ENCODE results near the gene UBE2L3.

The UBE2L3 gene

GRCh38 chr22:21628386-21629254, 61.1 kb downstream of the UBE2L3 start:
- no peak for TF ChIP-seq ZFX (IDR thresholded peaks at IDR 0.05; ENCODE audit: borderline replicate concordance)
- TF ChIP-seq, protein P1, sequence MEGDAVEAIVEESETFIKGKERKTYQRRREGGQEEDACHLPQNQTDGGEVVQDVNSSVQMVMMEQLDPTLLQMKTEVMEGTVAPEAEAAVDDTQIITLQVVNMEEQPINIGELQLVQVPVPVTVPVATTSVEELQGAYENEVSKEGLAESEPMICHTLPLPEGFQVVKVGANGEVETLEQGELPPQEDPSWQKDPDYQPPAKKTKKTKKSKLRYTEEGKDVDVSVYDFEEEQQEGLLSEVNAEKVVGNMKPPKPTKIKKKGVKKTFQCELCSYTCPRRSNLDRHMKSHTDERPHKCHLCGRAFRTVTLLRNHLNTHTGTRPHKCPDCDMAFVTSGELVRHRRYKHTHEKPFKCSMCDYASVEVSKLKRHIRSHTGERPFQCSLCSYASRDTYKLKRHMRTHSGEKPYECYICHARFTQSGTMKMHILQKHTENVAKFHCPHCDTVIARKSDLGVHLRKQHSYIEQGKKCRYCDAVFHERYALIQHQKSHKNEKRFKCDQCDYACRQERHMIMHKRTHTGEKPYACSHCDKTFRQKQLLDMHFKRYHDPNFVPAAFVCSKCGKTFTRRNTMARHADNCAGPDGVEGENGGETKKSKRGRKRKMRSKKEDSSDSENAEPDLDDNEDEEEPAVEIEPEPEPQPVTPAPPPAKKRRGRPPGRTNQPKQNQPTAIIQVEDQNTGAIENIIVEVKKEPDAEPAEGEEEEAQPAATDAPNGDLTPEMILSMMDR (IDR thresholded peaks at IDR 0.05) = no peak
- H3K27ac ChIP-seq = peak overlapping the region; percentile 89

- peak within 1 kb of the TSS; percentile 89 for H3K27ac ChIP-seq
- TF ChIP-seq, protein P1 (IDR thresholded peaks at IDR 0.05) = peak; percentile 62
- no peak for TF ChIP-seq ZFX (IDR thresholded peaks at IDR 0.05; ENCODE audit: borderline replicate concordance)
These were observed 62.0 kb downstream of the UBE2L3 start, which contains the start of gene YDJC for GRCh38 chr22:21629255-21630149. TSS of gene YDJC (minus strand) at chr22:21630022. CDS start at chr22:21630014, 8 bp downstream.

- H3K27ac ChIP-seq = no peak overlapping the region
These were observed 63.5 kb downstream of the UBE2L3 start for GRCh38 chr22:21631025-21631424.

DNA sequence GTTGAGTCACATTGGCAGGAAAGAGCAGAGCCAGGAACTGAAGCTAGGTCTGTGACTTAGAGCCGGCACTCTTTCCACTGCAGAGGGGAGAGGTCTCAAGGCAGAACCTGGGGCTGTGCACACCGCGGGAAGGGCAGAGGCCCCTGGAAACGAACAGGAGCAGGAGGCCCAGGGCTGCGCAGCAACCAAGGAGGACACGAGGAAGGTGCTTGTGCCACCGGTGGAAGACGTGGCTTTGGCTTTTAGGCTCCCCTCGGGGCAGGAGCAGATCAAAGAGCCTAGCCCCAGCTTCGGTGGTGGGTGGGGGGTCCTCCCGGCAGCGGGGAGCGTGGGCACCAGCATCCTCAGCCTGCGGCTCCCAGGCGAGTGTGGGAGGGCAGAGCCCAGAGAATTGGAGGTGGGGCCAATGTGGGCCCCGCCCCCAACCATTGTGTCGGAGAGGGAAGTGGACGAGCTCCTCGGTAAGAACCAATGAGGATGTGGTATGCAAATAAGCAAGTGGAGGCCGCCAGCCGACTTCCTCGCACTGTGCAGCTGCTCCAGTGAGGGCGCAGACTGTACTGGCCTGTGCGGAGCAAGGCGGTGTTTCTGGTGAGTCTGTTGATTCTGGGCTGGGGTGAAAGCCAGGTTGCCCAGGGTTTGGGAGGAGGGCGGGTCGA, 64.9 kb downstream of the UBE2L3 start, which contains the start of gene CCDC116:
Gene CCDC116, plus strand, starts transcription at position 524 of the 659 bp plus-strand sequence. CDS start 422 bp downstream, outside the sequence.
- H3K27ac ChIP-seq = no peak within 1 kb of the TSS
- TF ChIP-seq ZFX (IDR thresholded peaks at IDR 0.05; ENCODE audit: borderline replicate concordance) = no peak
- TF ChIP-seq, protein P1 (IDR thresholded peaks at IDR 0.05) = 0 out of 2 replicates have a peak, but pooled peaks have one; percentile 7

More at GRCh38 chr22:21631025-21631424, 63.5 kb downstream of the UBE2L3 start:
- TF ChIP-seq ZFX (IDR thresholded peaks at IDR 0.05; ENCODE audit: borderline replicate concordance) = no peak
- TF ChIP-seq, protein P1 (IDR thresholded peaks at IDR 0.05) = no peak

DNA sequence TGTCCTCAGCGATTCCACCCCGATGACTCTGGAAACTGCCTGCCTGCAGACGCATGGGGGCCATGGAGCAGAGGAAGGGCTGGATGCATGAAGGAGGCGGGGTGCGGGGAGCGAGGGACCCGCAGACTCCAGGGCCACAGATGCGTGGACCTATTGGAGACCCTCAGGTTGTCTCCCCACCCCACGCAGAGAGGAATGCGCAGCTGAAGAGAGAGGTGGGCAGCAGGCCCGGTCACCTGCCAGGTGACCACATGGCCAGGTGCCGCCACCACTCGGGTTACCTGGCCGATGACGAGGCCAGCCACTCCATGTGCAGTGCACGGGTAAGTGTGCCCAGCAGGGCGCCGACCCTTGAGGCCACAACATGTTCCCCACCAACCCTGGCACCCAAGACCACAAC, 65.4 kb downstream of the UBE2L3 start:
- H3K27ac ChIP-seq = no peak overlapping the region
- no peak for TF ChIP-seq ZFX (IDR thresholded peaks at IDR 0.05; ENCODE audit: borderline replicate concordance)
- TF ChIP-seq, protein P1 (IDR thresholded peaks at IDR 0.05) = no peak

DNA sequence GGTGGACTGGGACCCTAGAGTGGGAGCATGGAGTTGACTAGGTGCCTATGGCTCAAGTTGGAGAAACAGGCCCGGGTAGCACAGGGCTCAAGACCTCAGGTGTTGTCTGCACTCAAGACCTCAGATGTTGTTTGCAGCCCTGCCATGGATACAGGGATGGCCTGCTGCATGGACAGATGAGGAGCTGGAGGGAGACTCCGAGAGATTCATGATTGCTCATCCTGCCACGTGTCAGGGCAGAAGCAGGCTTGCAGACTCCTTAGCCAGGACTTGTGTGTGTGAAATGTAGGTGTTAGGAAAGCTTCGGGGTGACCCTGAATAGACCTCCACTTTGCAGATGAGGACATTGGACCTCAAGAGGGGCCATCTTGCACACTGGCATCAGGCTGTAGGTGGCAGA, 66.0 kb downstream of the UBE2L3 start:
- H3K27ac ChIP-seq = no peak overlapping the region
- TF ChIP-seq ZFX (IDR thresholded peaks at IDR 0.05; ENCODE audit: borderline replicate concordance) = no peak
- TF ChIP-seq, protein P1 (IDR thresholded peaks at IDR 0.05) = no peak

All from 22Rv1 (cell line).